Peyer's patch (tissue), 4 donors: Measurements from ENCODE around the gene FAM210A. TPM values are rescaled to one million over a fixed set of nuclear protein-coding genes. Genes with fewer than 3 reads are reported as not detected.

ENCODE experiments used
- DNase-seq, 3 donors: peaks; one replicate each; pipeline ENCODE4 v3.0.0-alpha.2; 2017 to 2019
- H3K27ac ChIP-seq, 4 donors: fragments of 200-600 bp; sonication (generic); one replicate each; pipeline ENCODE4 v1.5.1; 2016 to 2019
- H3K27me3 ChIP-seq, 2 donors: fragments of 200-600 bp; sonication (generic); one replicate each; pipeline ENCODE4 v1.5.1; 2019
- H3K36me3 ChIP-seq, 3 donors: fragments of 200-600 bp; sonication (generic); one replicate each; pipeline ENCODE4 v1.5.1; 2016 to 2019
- H3K4me1 ChIP-seq, 4 donors: fragments of 200-600 bp; sonication (generic); one replicate each; pipeline ENCODE4 v1.5.1; 2016 to 2019
- H3K4me3 ChIP-seq, 4 donors: fragments of 200-600 bp; sonication (generic); 1 replicate in 3 of 4; 2 replicates in 1 of 4; pipeline ENCODE4 v1.5.1; 2016 to 2019; ENCODE audit warnings: mild to moderate bottlenecking in 1 of 4
- H3K9me3 ChIP-seq, 4 donors: fragments of 200-600 bp; sonication (generic); one replicate each; pipeline ENCODE4 v1.5.1; 2016 to 2019; ENCODE audit warnings: mild to moderate bottlenecking in 1 of 4
- POLR2A ChIP-seq, 2 donors: fragments of 450-650 bp; IDR thresholded peaks; one replicate each; pipeline ENCODE4 v1.5.1; 2017; ENCODE audit warnings: antibody characterized with exemption in 2 of 2, mild to moderate bottlenecking in 2 of 2, moderate library complexity in 2 of 2
- small RNA-seq, 2 donors: library from RNA; depleted of rRNA; stranded (forward); fragments of <200 nt; gene quantifications; one replicate each; pipeline ENCODE3, GENCODE V24; 2016
- total RNA-seq, 4 donors: library from RNA; depleted of rRNA; stranded (reverse); fragments of >200 nt; gene quantifications; one replicate each; pipeline ENCODE4 v1.1.0, GENCODE V29; 2016
- TF ChIP-seq, protein P1 (sequence below), 6 experiments: fragments of 450-650 bp in 4 of 6; fragments of 200-600 bp in 2 of 6; sonication (generic) in 1 of 6; IDR thresholded peaks; one replicate each; pipeline ENCODE4 v1.5.1; 2017 to 2019; ENCODE audit warnings: antibody characterized with exemption in 6 of 6, mild to moderate bottlenecking in 3 of 6, moderate library complexity in 1 of 6

The FAM210A gene
- total RNA-seq, 4 donors from 2014 or later: 6.0 to 14.0 (median 9.7) TPM

DNA sequence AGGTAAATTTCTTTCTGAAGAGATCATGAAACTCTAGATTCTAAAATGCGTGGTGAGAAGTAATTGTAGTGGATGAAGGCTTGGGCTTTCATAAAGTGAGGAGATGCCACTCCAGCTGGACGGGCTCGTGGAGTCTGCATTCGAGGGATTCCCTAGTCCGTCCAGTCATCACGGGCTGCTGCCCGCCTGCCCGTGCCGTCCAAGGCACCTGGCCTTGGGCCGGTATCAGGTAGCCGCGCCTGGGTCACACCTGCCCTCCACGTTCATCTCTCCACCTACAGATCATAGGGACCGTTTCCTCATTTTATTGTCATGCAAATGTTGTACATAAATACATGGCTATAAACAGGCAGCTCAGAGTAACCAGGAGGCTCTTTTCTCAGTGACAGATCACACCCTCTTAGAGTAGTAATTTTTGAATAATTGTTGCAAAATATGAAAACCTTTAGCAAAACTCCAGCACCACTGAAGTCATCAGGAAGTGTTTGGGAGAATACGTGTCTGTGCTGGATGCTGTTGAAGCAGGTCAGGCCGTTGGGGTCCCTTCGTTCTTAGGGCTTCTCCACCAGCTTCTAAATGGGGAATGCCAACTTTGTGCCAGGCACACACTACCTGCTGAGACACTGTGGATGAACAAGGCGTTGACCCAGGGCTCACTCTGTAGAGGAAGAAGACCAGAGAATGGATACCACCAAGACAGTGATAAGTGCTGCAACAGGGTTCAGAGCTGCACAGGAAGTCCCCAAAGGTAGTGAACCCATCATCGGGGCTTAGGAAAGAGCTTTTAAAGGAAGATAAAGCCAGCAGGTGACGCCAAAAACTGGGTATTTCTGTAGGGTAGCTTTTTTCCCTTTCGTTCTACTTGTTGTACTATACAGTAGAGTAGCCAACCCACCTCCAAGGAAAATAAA is 112.5 kb downstream of the FAM210A start:
- peaks cover 0 to 26% (median 11%) of the 10 kb centered on the region in 4 donors for H3K4me1 ChIP-seq
- H3K36me3 ChIP-seq: no peaks in the 10 kb centered on the region
- peak overlapping the region; percentile 64 to 77 (median 70) for H3K27ac ChIP-seq
- H3K9me3 ChIP-seq: no peaks in the 10 kb centered on the region
- no peak for TF ChIP-seq POLR2A (IDR thresholded peaks at IDR 0.05)
- TF ChIP-seq, protein P1, sequence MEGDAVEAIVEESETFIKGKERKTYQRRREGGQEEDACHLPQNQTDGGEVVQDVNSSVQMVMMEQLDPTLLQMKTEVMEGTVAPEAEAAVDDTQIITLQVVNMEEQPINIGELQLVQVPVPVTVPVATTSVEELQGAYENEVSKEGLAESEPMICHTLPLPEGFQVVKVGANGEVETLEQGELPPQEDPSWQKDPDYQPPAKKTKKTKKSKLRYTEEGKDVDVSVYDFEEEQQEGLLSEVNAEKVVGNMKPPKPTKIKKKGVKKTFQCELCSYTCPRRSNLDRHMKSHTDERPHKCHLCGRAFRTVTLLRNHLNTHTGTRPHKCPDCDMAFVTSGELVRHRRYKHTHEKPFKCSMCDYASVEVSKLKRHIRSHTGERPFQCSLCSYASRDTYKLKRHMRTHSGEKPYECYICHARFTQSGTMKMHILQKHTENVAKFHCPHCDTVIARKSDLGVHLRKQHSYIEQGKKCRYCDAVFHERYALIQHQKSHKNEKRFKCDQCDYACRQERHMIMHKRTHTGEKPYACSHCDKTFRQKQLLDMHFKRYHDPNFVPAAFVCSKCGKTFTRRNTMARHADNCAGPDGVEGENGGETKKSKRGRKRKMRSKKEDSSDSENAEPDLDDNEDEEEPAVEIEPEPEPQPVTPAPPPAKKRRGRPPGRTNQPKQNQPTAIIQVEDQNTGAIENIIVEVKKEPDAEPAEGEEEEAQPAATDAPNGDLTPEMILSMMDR (IDR thresholded peaks at IDR 0.05): no peak
- H3K4me3 ChIP-seq: peak overlapping the region in 3 of 4 donors; percentile 33 to 44 (median 43)
- DNase-seq: peak; percentile 48 to 70 (median 68)
- H3K27me3 ChIP-seq: no peaks in the 10 kb centered on the region

Small RNA genes lying within 50 kb of the gene (small RNA-seq; reads per million reads assigned to genes)
- gene AP001525.1 (0 reads per million in 2 donors), gene RN7SL362P (0 reads per million in 2 donors)

Other genes starting within 250 kb of the FAM210A start
- gene RNMT, start 115 bp upstream of the FAM210A start, total RNA-seq: 10 to 100 TPM; 13.4 to 23.1 (median 16.6) TPM
- gene MC5R, start 97.6 kb upstream of the FAM210A start, total RNA-seq: not detected
- gene MC2R, start 189.0 kb upstream of the FAM210A start, total RNA-seq: not detected